Colonic mucosa (tissue), 4 donors: ENCODE data around the gene SLC6A5. TPM values are rescaled to one million over a fixed set of nuclear protein-coding genes. Genes with fewer than 3 reads are reported as not detected.

Experiments used
- DNase-seq: peaks from one replicate; pipeline ENCODE4 v3.0.0-alpha.2; 2020
- H3K27ac ChIP-seq: fragments of 200-600 bp; one replicate; pipeline ENCODE4 v1.8.0; 2021
- H3K27me3 ChIP-seq: fragments of 200-600 bp; one replicate; pipeline ENCODE4 v1.8.0; 2021
- H3K36me3 ChIP-seq: fragments of 200-600 bp; one replicate; pipeline ENCODE4 v1.8.0; 2021
- H3K4me1 ChIP-seq: fragments of 200-600 bp; one replicate; pipeline ENCODE4 v1.8.0; 2021; ENCODE audit warnings: mild to moderate bottlenecking
- H3K4me3 ChIP-seq: fragments of 200-600 bp; one replicate; pipeline ENCODE4 v1.8.0; 2021
- H3K9ac ChIP-seq, 2 donors: one replicate each; pipeline ENCODE4 v1.7.0; 2013; ENCODE audit warnings: control low read depth in 2 of 2, low read depth in 2 of 2, low read length in 2 of 2
- H3K9me3 ChIP-seq: fragments of 200-600 bp; one replicate; pipeline ENCODE4 v1.8.0; 2021
- intact Hi-C: fragments of 100-400 bp; cut with DNase I; formaldehyde crosslinking; loops from one replicate; pipeline ENCODE4 v1.14.1; 2022
- total RNA-seq, 2 donors: library from RNA; stranded (reverse); fragmentation: NEBNext Ultra II Directional in 1 of 2; extraction: Animal tissue kit (Norgen Biotek cat#: 25700) in 1 of 2; gene quantifications; one replicate each; pipeline ENCODE4 v1.2.1, GENCODE V29; 2021
- TF ChIP-seq, protein P1 (sequence below): fragments of 200-600 bp; IDR thresholded peaks from one replicate; pipeline ENCODE4 v1.8.0; 2022; ENCODE audit warnings: antibody characterized with exemption, mild to moderate bottlenecking
- donor health status: healthy.
- donor health status: DM: no; HTN: no; CAD: no.
- donor health status: DM: no; HTN: no; CAD: no.

The SLC6A5 gene
- total RNA-seq, 2 donors from 2014 or later = not detected

- Histone ChIP-seq H3K27me3 (peaks cover 64% of the 10 kb centered on the region), H3K4me1 (no peaks in the 10 kb centered on the region), H3K4me3 (no peak overlapping the region), H3K36me3 (no peaks in the 10 kb centered on the region), H3K9me3 (no peaks in the 10 kb centered on the region), H3K9ac (no peak overlapping the region), H3K27ac (no peak overlapping the region)
- TF ChIP-seq, protein P1, sequence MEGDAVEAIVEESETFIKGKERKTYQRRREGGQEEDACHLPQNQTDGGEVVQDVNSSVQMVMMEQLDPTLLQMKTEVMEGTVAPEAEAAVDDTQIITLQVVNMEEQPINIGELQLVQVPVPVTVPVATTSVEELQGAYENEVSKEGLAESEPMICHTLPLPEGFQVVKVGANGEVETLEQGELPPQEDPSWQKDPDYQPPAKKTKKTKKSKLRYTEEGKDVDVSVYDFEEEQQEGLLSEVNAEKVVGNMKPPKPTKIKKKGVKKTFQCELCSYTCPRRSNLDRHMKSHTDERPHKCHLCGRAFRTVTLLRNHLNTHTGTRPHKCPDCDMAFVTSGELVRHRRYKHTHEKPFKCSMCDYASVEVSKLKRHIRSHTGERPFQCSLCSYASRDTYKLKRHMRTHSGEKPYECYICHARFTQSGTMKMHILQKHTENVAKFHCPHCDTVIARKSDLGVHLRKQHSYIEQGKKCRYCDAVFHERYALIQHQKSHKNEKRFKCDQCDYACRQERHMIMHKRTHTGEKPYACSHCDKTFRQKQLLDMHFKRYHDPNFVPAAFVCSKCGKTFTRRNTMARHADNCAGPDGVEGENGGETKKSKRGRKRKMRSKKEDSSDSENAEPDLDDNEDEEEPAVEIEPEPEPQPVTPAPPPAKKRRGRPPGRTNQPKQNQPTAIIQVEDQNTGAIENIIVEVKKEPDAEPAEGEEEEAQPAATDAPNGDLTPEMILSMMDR = no peak
- intact Hi-C loops = loop anchor here (5.0 kb wide), 1 partner anchor 208 kb away; no protein-coding TSS in a partner anchor
- no peak for DNase-seq
These were observed 5.6 kb downstream of the SLC6A5 start for GRCh38 chr11:20604864-20605601.

GRCh38 chr11:20605602-20606091 is 6.2 kb downstream of the SLC6A5 start:
- no peak for DNase-seq
- Histone ChIP-seq H3K27ac (no peak overlapping the region), H3K9ac (no peak overlapping the region), H3K4me3 (no peak overlapping the region), H3K9me3 (no peaks in the 10 kb centered on the region), H3K4me1 (no peaks in the 10 kb centered on the region), H3K27me3 (peaks cover 57% of the 10 kb centered on the region), H3K36me3 (no peaks in the 10 kb centered on the region)
- TF ChIP-seq, protein P1 = no peak
- intact Hi-C loops = loop anchor here (5.0 kb wide), 1 partner anchor 208 kb away; no protein-coding TSS in a partner anchor

DNA sequence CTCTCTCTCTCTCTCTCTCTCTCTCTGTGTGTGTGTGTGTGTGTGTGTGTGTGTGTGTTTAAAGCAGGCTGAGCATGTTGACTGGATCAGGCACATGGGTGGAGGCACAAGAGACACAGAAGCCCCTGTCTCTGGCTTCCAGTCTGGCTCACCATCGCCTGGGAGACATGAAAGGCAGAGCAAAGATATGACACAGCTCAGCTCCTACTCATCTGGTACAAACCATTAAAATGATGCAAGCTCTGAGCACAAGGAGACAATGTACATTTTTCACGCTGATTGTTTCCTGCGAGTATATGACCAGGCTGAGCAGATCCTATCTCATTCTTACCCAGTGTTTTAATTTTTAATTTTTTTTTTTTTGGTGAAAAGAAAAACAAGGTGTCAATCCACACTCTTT is 9.5 kb downstream of the SLC6A5 start:
- H3K4me1 ChIP-seq = no peaks in the 10 kb centered on the region
- DNase-seq = no peak
- peaks cover 26% of the 10 kb centered on the region for H3K27me3 ChIP-seq
- H3K27ac ChIP-seq = no peak overlapping the region
- H3K9ac ChIP-seq = no peak overlapping the region
- H3K36me3 ChIP-seq = no peaks in the 10 kb centered on the region
- intact Hi-C loops = loop anchor here (5.0 kb wide), 1 partner anchor 212 kb away; no protein-coding TSS in a partner anchor
- no peak overlapping the region for H3K4me3 ChIP-seq
- no peaks in the 10 kb centered on the region for H3K9me3 ChIP-seq
- TF ChIP-seq, protein P1 = no peak

DNA sequence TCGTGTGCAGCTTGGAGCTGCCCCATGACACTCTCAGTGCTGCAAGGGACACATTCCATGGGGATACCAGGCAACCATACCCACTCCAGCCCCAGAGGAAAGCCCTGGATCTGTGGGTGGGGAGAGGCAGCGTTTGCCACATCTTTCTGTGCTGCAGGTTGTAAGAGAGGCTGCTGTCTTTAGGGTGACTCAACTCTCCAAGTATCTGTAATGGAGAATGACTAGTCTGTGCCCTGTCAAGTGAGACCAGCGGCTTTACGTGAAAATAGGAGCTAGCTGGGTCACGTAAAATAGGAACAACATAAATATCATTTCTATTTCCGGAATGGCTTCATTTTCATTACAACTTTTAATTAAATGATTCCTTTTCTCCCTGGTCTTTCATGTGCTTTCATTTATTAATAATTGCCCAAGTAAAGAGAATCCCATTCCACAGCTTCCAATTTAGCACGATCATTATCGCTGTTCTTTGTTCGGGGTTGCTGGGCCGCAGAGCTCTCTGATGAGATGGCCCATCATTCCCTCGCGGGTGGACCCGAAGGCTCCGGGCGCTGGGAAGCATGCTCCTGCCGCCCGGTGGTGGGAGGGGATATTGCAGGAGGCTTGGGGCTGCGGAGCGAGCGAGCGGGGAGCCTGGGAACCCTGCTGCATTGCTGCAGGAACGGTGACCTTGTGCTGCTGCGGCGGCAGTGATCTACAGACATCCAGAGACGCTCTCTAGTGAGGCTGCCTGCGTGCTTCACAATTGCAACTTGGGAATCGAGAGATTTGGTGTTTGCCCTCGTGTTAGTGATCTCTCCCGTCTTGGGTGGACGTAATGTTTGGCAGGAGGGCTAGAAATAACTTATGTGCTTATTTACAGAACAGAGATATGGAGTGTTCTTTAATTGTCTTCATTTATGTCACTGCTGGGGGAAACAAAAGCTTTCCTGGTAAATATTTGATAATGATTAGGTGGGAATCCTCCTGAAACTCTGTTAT is 10.6 kb downstream of the SLC6A5 start:
- no peaks in the 10 kb centered on the region for H3K9me3 ChIP-seq
- no peak overlapping the region for H3K9ac ChIP-seq
- peak; percentile 63 for DNase-seq
- H3K27ac ChIP-seq = no peak overlapping the region
- H3K4me3 ChIP-seq = no peak overlapping the region
- intact Hi-C loops = loop anchor here (5.0 kb wide), 2 partner anchors 213 to 483 kb away; no protein-coding TSS in a partner anchor
- no peaks in the 10 kb centered on the region for H3K4me1 ChIP-seq
- no peaks in the 10 kb centered on the region for H3K36me3 ChIP-seq
- TF ChIP-seq, protein P1 = peak; percentile 92
- peaks cover 15% of the 10 kb centered on the region for H3K27me3 ChIP-seq

DNA sequence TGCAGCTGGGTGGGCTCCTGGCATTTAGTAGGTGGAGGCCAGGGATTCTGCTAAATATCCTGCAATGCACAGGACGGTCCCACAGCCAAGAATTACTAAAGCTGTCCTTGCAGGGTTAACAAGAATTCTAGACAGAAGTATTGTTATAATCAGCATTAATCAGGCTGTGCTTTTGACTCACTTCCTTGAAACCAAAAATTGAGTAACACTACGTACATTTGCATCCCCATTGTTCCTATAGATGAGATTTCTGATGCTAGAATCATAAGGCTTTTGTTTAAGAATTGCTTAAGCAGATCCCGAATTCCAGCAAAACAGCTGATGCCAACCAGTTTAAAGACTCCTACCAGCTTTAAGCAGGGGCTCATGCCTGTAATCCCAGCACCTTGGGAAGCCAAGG is 11.4 kb downstream of the SLC6A5 start:
- no peaks in the 10 kb centered on the region for H3K9me3 ChIP-seq
- H3K4me1 ChIP-seq = no peaks in the 10 kb centered on the region
- no peak overlapping the region for H3K27ac ChIP-seq
- H3K4me3 ChIP-seq = no peak overlapping the region
- peaks cover 7% of the 10 kb centered on the region for H3K27me3 ChIP-seq
- DNase-seq = no peak
- TF ChIP-seq, protein P1 = no peak
- no peak overlapping the region for H3K9ac ChIP-seq
- no peaks in the 10 kb centered on the region for H3K36me3 ChIP-seq
- intact Hi-C loops = loop anchor here (5.0 kb wide), 1 partner anchor 484 kb away; no protein-coding TSS in a partner anchor
